ENCODE measurements around the gene SGPP1. TPM values are rescaled to one million over a fixed set of nuclear protein-coding genes. Genes with fewer than 3 reads are reported as not detected.

Gene SGPP1
- 17.7 TPM for total RNA-seq (2021; ENCODE audit: unreplicated experiment)
- 4.5 and 5.9 TPM in 2 replicates for polyA plus RNA-seq (2012)
- Bru-seq, nascent RNA: percentile 77 among the genes with signal in this experiment
- BruChase-seq, experiment 1, labeled RNA remaining after a 6-hour chase: percentile 79 among the genes with signal in this experiment
- BruChase-seq, experiment 2, labeled RNA remaining after a 2-hour chase: percentile 78 among the genes with signal in this experiment
- long read RNA-seq, transcript SGPP1-201 (3 exons, 3,312 nt): major isoform, 65 of 75 reads
- long read RNA-seq, partial matches to known transcripts: 0 of 75 reads
- long read RNA-seq, other reads (novel, unspliced or antisense): 10 of 75 reads

DNA sequence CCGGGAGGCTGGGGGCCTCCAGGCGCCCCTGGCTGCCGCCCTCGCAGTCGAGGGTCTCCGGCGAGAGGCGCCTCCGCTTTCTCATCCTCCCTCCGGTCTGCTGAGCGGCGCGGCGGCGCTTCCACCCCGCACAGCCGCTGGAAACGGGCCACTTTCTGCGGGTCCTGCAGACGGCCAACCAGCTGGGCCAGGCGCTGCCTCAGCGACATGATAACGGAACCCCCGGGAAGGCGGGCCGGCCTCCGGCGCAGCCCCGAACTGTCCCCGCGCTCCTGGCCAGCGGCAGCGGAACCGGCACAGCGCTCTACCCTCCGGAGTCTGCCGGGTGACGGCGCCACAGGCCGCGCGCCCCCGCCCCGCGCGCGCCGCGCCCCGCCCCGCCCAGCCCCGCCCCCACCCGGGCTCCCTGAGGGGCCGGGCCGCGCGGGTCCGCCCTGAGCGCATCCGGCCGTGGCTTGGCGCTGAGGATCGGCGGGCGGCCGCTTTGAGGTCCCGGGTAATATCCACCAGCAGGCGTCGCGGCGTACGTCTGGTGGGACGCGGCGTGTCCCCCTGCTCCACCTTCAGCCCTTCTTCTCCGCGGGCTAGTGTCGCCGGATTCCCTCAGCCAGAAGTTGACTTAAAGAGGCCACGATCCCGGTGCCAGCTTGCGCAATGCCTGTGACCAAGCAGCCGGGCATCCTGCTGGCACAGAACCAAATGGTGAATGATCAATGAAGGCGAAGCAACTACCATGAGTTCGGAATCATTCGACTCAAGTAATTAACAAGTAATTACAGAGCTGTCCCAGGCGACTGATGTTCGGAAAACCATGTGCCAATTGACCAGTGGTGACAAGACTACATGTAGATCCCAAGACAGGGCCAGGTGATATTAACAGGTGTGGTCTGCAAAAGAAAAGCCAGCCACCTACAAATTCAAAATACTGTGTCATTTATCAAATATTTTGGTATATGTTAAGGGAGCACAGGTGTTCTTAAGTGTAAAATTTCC, at the start of gene SGPP1:
TSS of gene SGPP1 (minus strand) at position 330 of the 993 bp plus-strand sequence. CDS start at position 209, 121 bp downstream.
- ChIA-PET POLR2A (no interaction called here), CTCF (no interaction called here), RAD21 (ENCODE audit: low non-redundant PET in 1 of 2, low total read pairs in 2 of 2, uncharacterized antibody in 2 of 2, unreplicated experiment in 2 of 2) (interaction anchor here in 1 of 2 experiments (1.0 kb wide), 1 partner anchor 86 kb away, joined by 3 read pairs; the partner anchor contains the start of gene WDR89)
- peak within 1 kb of the TSS; percentile 82 for H3K9ac ChIP-seq (ENCODE audit: low read length)
- H2AFZ ChIP-seq (ENCODE audit: low read depth, low read length, poor library complexity, severe bottlenecking): peak within 1 kb of the TSS; percentile 70
- peaks cover 43% of the 10 kb centered on the region for H3K79me2 ChIP-seq (ENCODE audit: insufficient read depth, low read length)
- peak within 1 kb of the TSS; percentile 84 for H3K4me2 ChIP-seq (ENCODE audit: low read length)
- H3K4me1 ChIP-seq (ENCODE audit: control insufficient read depth in 1 of 2, insufficient read depth in 2 of 2, low read length in 2 of 2): peaks cover 14 to 25% of the 10 kb centered on the region in 2 experiments; a peak in 3 of 4 replicates
- ATAC-seq: peak; percentile 90
- TF ChIP-seq CTCF (IDR thresholded peaks at IDR 0.05 in 2 of 3, conservative IDR thresholded peaks at IDR 0.05 in 1 of 3; ENCODE audit: borderline replicate concordance in 1 of 3, insufficient read depth in 1 of 3, low read depth in 2 of 3, low read length in 2 of 3): peak in 1 of 3 experiments; percentile 20; a peak in 2 of 6 replicates
- TF ChIP-seq SP1 (IDR thresholded peaks at IDR 0.05; ENCODE audit: low read depth): peak; percentile 61
- TF ChIP-seq, protein P1, sequence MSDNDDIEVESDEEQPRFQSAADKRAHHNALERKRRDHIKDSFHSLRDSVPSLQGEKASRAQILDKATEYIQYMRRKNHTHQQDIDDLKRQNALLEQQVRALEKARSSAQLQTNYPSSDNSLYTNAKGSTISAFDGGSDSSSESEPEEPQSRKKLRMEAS (IDR thresholded peaks at IDR 0.05): peak; percentile 70; the same call in 1 of the 2 replicates
- peak; percentile 77 for TF ChIP-seq POLR2AphosphoS5 (IDR thresholded peaks at IDR 0.05; ENCODE audit: low read depth, low read length)
- TF ChIP-seq, protein P2, sequence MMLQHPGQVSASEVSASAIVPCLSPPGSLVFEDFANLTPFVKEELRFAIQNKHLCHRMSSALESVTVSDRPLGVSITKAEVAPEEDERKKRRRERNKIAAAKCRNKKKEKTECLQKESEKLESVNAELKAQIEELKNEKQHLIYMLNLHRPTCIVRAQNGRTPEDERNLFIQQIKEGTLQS (IDR thresholded peaks at IDR 0.05): no peak
- TF ChIP-seq CEBPB (IDR thresholded peaks at IDR 0.05; ENCODE audit: low read depth): peak; percentile 99
- TF ChIP-seq TCF7L2 (IDR thresholded peaks at IDR 0.05; ENCODE audit: borderline replicate concordance, extremely low read depth, insufficient read depth, insufficient read length): peak; percentile 97
- TF ChIP-seq RAD21 (IDR thresholded peaks at IDR 0.05; ENCODE audit: low read depth): no peak
- TF ChIP-seq EGR1 (IDR thresholded peaks at IDR 0.05; ENCODE audit: low read depth): no peak
- no peak for TF ChIP-seq EZH2 (IDR thresholded peaks at IDR 0.05)
- peak; percentile 51; the same call in 1 of the 2 replicates for TF ChIP-seq SIN3A (IDR thresholded peaks at IDR 0.05; ENCODE audit: low read depth)
- TF ChIP-seq ELF1 (IDR thresholded peaks at IDR 0.05; ENCODE audit: borderline replicate concordance, low read depth): no peak
- TF ChIP-seq POLR2A (IDR thresholded peaks at IDR 0.05; ENCODE audit: borderline replicate concordance, extremely low read depth, insufficient read depth, insufficient read length): peak; percentile 32
- TF ChIP-seq, protein P3, sequence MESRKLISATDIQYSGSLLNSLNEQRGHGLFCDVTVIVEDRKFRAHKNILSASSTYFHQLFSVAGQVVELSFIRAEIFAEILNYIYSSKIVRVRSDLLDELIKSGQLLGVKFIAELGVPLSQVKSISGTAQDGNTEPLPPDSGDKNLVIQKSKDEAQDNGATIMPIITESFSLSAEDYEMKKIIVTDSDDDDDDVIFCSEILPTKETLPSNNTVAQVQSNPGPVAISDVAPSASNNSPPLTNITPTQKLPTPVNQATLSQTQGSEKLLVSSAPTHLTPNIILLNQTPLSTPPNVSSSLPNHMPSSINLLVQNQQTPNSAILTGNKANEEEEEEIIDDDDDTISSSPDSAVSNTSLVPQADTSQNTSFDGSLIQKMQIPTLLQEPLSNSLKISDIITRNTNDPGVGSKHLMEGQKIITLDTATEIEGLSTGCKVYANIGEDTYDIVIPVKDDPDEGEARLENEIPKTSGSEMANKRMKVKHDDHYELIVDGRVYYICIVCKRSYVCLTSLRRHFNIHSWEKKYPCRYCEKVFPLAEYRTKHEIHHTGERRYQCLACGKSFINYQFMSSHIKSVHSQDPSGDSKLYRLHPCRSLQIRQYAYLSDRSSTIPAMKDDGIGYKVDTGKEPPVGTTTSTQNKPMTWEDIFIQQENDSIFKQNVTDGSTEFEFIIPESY (IDR thresholded peaks at IDR 0.05; ENCODE audit: extremely low read depth, insufficient replicate concordance, low read length): peak; percentile 12
- peak; percentile 96 for TF ChIP-seq ZFX (IDR thresholded peaks at IDR 0.05)
- peak; percentile 26 for TF ChIP-seq YY1 (IDR thresholded peaks at IDR 0.05; ENCODE audit: extremely low read depth, insufficient replicate concordance, low read depth, low read length)
- H4K20me1 ChIP-seq (ENCODE audit: insufficient read depth): no peaks in the 10 kb centered on the region
- BruUV-seq (replicated peaks): no TSS peak
- peak within 1 kb of the TSS; percentile 88 for H3K27ac ChIP-seq (ENCODE audit: low read depth, low read length)
- no peaks in the 10 kb centered on the region for H3K36me3 ChIP-seq (ENCODE audit: control insufficient read depth in 1 of 2, insufficient read depth in 2 of 2, low read length in 2 of 2)
- peak; percentile 76 for DNase-seq (ENCODE audit: low read depth, low spot score)
- intact Hi-C loops (cut with micrococcal nuclease): loop anchor here (5.0 kb wide), 1 partner anchor 86 kb away; the partner anchor contains the start of gene WDR89
- no peaks in the 10 kb centered on the region for H3K27me3 ChIP-seq (ENCODE audit: insufficient read depth, low read length)
- no peaks in the 10 kb centered on the region for H3K9me2 ChIP-seq (ENCODE audit: insufficient read depth)
- peak within 1 kb of the TSS; percentile 63 to 96 for H3K4me3 ChIP-seq (replicated peaks in 1 of 2; ENCODE audit: low read depth in 1 of 2, low read length in 2 of 2)
- H3K9me3 ChIP-seq (ENCODE audit: control insufficient read depth in 1 of 2, insufficient read depth in 1 of 2, low read depth in 1 of 2, low read length in 2 of 2): no peaks in the 10 kb centered on the region

Data from HCT116 (cell line).